Fibroblast of mammary gland (primary cell): ENCODE results near the gene PITPNM3.
"Not testable (repeated sequence)": the region's sequence is repeated elsewhere in the genome, so short reads cannot be mapped to it uniquely, and the experiment has no call there.

ENCODE experiments used
- DNase-seq: peaks from one replicate; pipeline ENCODE4 v3.0.0-alpha.2; 2010; ENCODE audit warnings: low read depth
- H3K4me3 ChIP-seq: 2 replicates; pipeline ENCODE4 v1.5.1; 2011; ENCODE audit warnings: low read depth, mild to moderate bottlenecking, low read length, moderate library complexity; ENCODE audit not compliant: control insufficient read depth
- CTCF ChIP-seq: conservative IDR thresholded peaks from 2 replicates; pipeline ENCODE4 v1.5.1; 2011; ENCODE audit warnings: low read depth, low read length, inconsistent platforms; ENCODE audit not compliant: control insufficient read depth, insufficient read depth

PITPNM3 gene

GRCh38 chr17:6483507-6483906 is 72.8 kb downstream of the PITPNM3 start:
- no peak for TF ChIP-seq CTCF
- H3K4me3 ChIP-seq: no peak overlapping the region
- DNase-seq: no peak

- DNase-seq, H3K4me3 ChIP-seq: not testable (repeated sequence)
Observed at GRCh38 chr17:6482796-6483195, 73.6 kb downstream of the PITPNM3 start.

- H3K4me3 ChIP-seq: no peak overlapping the region
- no peak for DNase-seq
- TF ChIP-seq CTCF: no peak
Observed at GRCh38 chr17:6482105-6482455, 74.3 kb downstream of the PITPNM3 start.

- H3K4me3 ChIP-seq: no peak overlapping the region
- DNase-seq: no peak
- TF ChIP-seq CTCF: no peak
Observed at GRCh38 chr17:6480303-6480675, 76.1 kb downstream of the PITPNM3 start.

- no peak for TF ChIP-seq CTCF
- no peak overlapping the region for H3K4me3 ChIP-seq
- DNase-seq: no peak
Observed at GRCh38 chr17:6479622-6480302, 76.6 kb downstream of the PITPNM3 start.

GRCh38 chr17:6478486-6478885 is 77.9 kb downstream of the PITPNM3 start:
- TF ChIP-seq CTCF: no peak
- H3K4me3 ChIP-seq: no peak overlapping the region
- no peak for DNase-seq

GRCh38 chr17:6477831-6478383 is 78.4 kb downstream of the PITPNM3 start:
- no peak for DNase-seq
- no peak overlapping the region for H3K4me3 ChIP-seq
- TF ChIP-seq CTCF: no peak
